HepG2 (cell line): Measurements from ENCODE around the gene RCBTB2. TPM values are rescaled to one million over a fixed set of nuclear protein-coding genes. Genes with fewer than 3 reads are reported as not detected.

ENCODE experiments used
- ATF2 ChIP-seq: sonication (generic); formaldehyde crosslinking; IDR thresholded peaks from 2 replicates; pipeline ENCODE4 v1.4.0; 2020; ENCODE audit warnings: missing genetic modification reagents
- CEBPG ChIP-seq: IDR thresholded peaks from 2 replicates; pipeline ENCODE4 v1.6.1; 2016
- CENPT ChIP-seq: sonication (generic); formaldehyde crosslinking; IDR thresholded peaks from 2 replicates; pipeline ENCODE4 v1.8.0; 2022; ENCODE audit warnings: low read depth, mild to moderate bottlenecking, moderate library complexity, missing genetic modification reagents
- DZIP1 ChIP-seq: sonication (generic); formaldehyde crosslinking; IDR thresholded peaks from 2 replicates; pipeline ENCODE4 v1.5.0; 2020; ENCODE audit warnings: mild to moderate bottlenecking, missing genetic modification reagents
- FUBP1 ChIP-seq: sonication (generic); formaldehyde crosslinking; IDR thresholded peaks from 2 replicates; pipeline ENCODE4 v1.5.1; 2020; ENCODE audit warnings: missing genetic modification reagents, mild to moderate bottlenecking, borderline replicate concordance
- HDAC1 ChIP-seq: sonication (generic); formaldehyde crosslinking; IDR thresholded peaks from 2 replicates; pipeline ENCODE4 v1.5.1; 2020; ENCODE audit warnings: mild to moderate bottlenecking, missing genetic modification reagents
- KDM3A ChIP-seq: IDR thresholded peaks from 2 replicates; pipeline ENCODE4 v1.6.1; 2018; ENCODE audit warnings: low read depth, missing compliant biosample characterization
- KLF12 ChIP-seq: sonication (generic); formaldehyde crosslinking; IDR thresholded peaks from 2 replicates; pipeline ENCODE4 v1.4.0; 2020; ENCODE audit warnings: missing genetic modification reagents, borderline replicate concordance
- MBD4 ChIP-seq: IDR thresholded peaks from 2 replicates; pipeline ENCODE4 v1.6.1; 2012; ENCODE audit warnings: low read length, inconsistent platforms, borderline replicate concordance
- NR3C1 ChIP-seq: sonication (generic); formaldehyde crosslinking; IDR thresholded peaks from 2 replicates; pipeline ENCODE4 v1.4.0; 2020; ENCODE audit warnings: missing genetic modification reagents
- POLR2AphosphoS5 ChIP-seq: IDR thresholded peaks from 2 replicates; pipeline ENCODE4 v1.6.1; 2012; ENCODE audit warnings: low read depth, low read length
- SSRP1 ChIP-seq: IDR thresholded peaks from 2 replicates; pipeline ENCODE4 v1.6.1; 2016; ENCODE audit warnings: control low read depth
- SUZ12 ChIP-seq: fragments of 150-350 bp; IDR thresholded peaks from 2 replicates; pipeline ENCODE4 v1.6.1; 2014; ENCODE audit warnings: low read depth, low read length
- U2AF2 ChIP-seq: fragments of 200-400 bp; formaldehyde crosslinking; IDR thresholded peaks from 2 replicates; pipeline ENCODE4 v1.6.1; 2017; ENCODE audit warnings: low read depth, mild to moderate bottlenecking, low read length
- ZBTB20 ChIP-seq: sonication (generic); formaldehyde crosslinking; IDR thresholded peaks from 2 replicates; pipeline ENCODE4 v1.8.1; 2023; ENCODE audit warnings: missing genetic modification reagents, low read depth, mild to moderate bottlenecking, borderline replicate concordance
- ZEB1 ChIP-seq: IDR thresholded peaks from 2 replicates; pipeline ENCODE4 v1.6.1; 2012; ENCODE audit warnings: mild to moderate bottlenecking, low read depth, inconsistent platforms; ENCODE audit not compliant: insufficient replicate concordance
- ZNF251 ChIP-seq: sonication (generic); formaldehyde crosslinking; IDR thresholded peaks from 2 replicates; pipeline ENCODE4 v1.9.0; 2021; ENCODE audit warnings: mild to moderate bottlenecking, missing genetic modification reagents
- ZNF550 ChIP-seq: sonication (generic); formaldehyde crosslinking; IDR thresholded peaks from 2 replicates; pipeline ENCODE4 v1.4.0; 2020; ENCODE audit warnings: mild to moderate bottlenecking, missing genetic modification reagents, borderline replicate concordance
- ZNF839 ChIP-seq: sonication (generic); formaldehyde crosslinking; IDR thresholded peaks from 2 replicates; pipeline ENCODE4 v1.4.0; 2020; ENCODE audit warnings: missing genetic modification reagents, mild to moderate bottlenecking, borderline replicate concordance
- polyA plus RNA-seq, 8 experiments: library from polyadenylated mRNA; depleted of rRNA in 3 of 8; stranded (reverse) in 7 of 8; unstranded in 1 of 8; fragments of >200 nt; fragmentation: Illumina TruSeq in 4 of 8; extraction: Trizol in 4 of 8; gene quantifications; 2 replicates each; pipeline versions ENCODE4 v1.2.1 to v1.2.3, GENCODE V29; 2011 to 2016; ENCODE audit warnings: low read depth in 4 of 8, missing spikeins in 1 of 8, mixed read lengths in 1 of 8; ENCODE audit not compliant: insufficient read depth in 1 of 8
- total RNA-seq, 5 experiments: library from RNA; depleted of rRNA; stranded (reverse); fragments of >200 nt; fragmentation: Illumina TruSeq; extraction: Trizol; gene quantifications; 2 replicates each; pipeline ENCODE4 v1.2.3, GENCODE V29; 2016; ENCODE audit warnings: low read depth in 1 of 5
- TF ChIP-seq, protein P1 (sequence below): IDR thresholded peaks from 2 replicates; pipeline ENCODE4 v1.6.1; 2016; ENCODE audit warnings: low read depth
- TF ChIP-seq, protein P2 (sequence below): IDR thresholded peaks from 2 replicates; pipeline ENCODE4 v1.6.1; 2012; ENCODE audit warnings: inconsistent platforms
- TF ChIP-seq, protein P3 (sequence below): sonication (generic); formaldehyde crosslinking; IDR thresholded peaks from 2 replicates; pipeline ENCODE4 v1.5.0; 2020; ENCODE audit warnings: missing genetic modification reagents, mild to moderate bottlenecking, borderline replicate concordance

Gene RCBTB2
- total and polyA plus RNA-seq, 2 of the 13 experiments (the other 11 are each of a cell fraction or from before 2014, with no cell fraction given) = 1.9 to 2.7 TPM

DNA sequence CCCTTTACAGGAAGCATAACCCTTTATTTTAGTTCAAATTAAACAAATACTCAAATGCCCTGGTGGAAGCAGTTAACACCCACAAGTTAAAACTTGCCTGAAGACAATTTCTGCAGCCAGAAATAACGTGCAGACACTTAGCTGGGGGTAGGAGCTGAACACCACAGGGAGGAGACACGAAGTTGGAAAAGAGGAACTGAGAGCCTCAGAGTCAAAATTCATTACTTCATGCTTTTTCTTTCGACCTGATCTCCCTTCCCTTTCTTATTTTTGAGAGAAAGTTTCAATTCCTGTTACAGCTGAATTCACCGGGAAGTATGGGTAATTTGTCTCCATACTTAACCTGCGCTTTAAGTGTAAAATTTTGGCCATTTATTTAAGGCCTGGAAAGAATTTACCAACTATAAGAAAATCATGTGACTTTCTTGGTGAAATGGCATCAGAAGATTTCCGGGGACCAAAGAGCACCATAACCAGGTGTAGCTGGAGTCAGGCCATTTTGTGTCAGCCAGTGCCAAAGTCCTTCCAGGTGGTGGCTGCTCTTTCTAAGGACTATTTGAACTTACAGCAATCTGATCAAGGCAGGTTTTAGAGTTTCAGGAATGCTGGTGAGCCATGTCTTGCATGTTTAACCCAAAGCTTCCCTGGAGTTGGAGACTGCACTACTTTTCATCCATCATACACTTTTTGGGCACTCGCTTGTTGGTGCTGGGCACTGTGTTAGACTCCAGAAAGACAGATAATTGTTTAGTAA, 46.5 kb upstream of the RCBTB2 start (continued):
- TF ChIP-seq DZIP1 (CRISPR knock-in tag) (no peak), CENPT (CRISPR knock-in tag) (no peak), POLR2AphosphoS5 (no peak), FUBP1 (CRISPR knock-in tag) (no peak), KLF12 (0 out of 2 replicates have a peak, but pooled peaks have one; percentile 6), HDAC1 (CRISPR knock-in tag) (no peak), SUZ12 (no peak), MBD4 (no peak), CEBPG (CRISPR knock-in tag) (no peak), SSRP1 (CRISPR knock-in tag) (no peak), ZNF839 (CRISPR knock-in tag) (no peak), KDM3A (no peak), ZNF550 (CRISPR knock-in tag) (no peak), ATF2 (CRISPR knock-in tag) (no peak), NR3C1 (CRISPR knock-in tag) (no peak), U2AF2 (no peak), ZEB1 (peak; percentile 32), ZNF251 (no peak), ZBTB20 (CRISPR knock-in tag) (no peak)
- TF ChIP-seq, protein P1, sequence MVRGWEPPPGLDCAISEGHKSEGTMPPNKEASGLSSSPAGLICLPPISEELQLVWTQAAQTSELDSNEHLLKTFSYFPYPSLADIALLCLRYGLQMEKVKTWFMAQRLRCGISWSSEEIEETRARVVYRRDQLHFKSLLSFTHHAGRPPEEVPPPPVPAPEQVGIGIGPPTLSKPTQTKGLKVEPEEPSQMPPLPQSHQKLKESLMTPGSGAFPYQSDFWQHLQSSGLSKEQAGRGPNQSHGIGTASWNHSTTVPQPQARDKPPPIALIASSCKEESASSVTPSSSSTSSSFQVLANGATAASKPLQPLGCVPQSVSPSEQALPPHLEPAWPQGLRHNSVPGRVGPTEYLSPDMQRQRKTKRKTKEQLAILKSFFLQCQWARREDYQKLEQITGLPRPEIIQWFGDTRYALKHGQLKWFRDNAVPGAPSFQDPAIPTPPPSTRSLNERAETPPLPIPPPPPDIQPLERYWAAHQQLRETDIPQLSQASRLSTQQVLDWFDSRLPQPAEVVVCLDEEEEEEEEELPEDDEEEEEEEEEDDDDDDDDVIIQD (CRISPR knock-in tag) = 0 out of 2 replicates have a peak, but pooled peaks have one; percentile 22
- TF ChIP-seq, protein P2, sequence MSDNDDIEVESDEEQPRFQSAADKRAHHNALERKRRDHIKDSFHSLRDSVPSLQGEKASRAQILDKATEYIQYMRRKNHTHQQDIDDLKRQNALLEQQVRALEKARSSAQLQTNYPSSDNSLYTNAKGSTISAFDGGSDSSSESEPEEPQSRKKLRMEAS = no peak
- TF ChIP-seq, protein P3, sequence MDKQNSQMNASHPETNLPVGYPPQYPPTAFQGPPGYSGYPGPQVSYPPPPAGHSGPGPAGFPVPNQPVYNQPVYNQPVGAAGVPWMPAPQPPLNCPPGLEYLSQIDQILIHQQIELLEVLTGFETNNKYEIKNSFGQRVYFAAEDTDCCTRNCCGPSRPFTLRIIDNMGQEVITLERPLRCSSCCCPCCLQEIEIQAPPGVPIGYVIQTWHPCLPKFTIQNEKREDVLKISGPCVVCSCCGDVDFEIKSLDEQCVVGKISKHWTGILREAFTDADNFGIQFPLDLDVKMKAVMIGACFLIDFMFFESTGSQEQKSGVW (CRISPR knock-in tag) = no peak
